PFSK-1 (cell line): ENCODE data around the gene SOX13.

Source experiments
- POLR2AphosphoS5 ChIP-seq: IDR thresholded peaks from 2 replicates; pipeline ENCODE4 v1.6.1; 2012; ENCODE audit warnings: low read depth, mild to moderate bottlenecking, control low read depth, low read length, moderate library complexity
- REST ChIP-seq, 2 experiments: IDR thresholded peaks; 2 replicates each; pipeline versions ENCODE4 v1.6.1 to v1.8.0; 2011 to 2012; ENCODE audit warnings: low read depth in 2 of 2, low read length in 2 of 2, control low read depth in 1 of 2, inconsistent platforms in 1 of 2, mild to moderate bottlenecking in 1 of 2, moderate library complexity in 1 of 2; ENCODE audit not compliant: insufficient read depth in 1 of 2

- TF ChIP-seq POLR2AphosphoS5 (no peak), REST (IDR thresholded peaks at IDR 0.05; ENCODE audit: insufficient read depth in 1 of 2, low read depth in 2 of 2, low read length in 2 of 2) (no peak)
Measured at GRCh38 chr1:204126386-204126785, 53.5 kb downstream of the SOX13 start.
